Left hindlimb (tissue), 1 donor: ENCODE results near the gene LAMB4.

Experiments used
- DNase-seq: peaks from one replicate; pipeline ENCODE4 v3.0.0-alpha.2; 2018

LAMB4 gene

GRCh38 chr7:108078211-108078673 lies 51.9 kb downstream of the LAMB4 start:
- DNase-seq = no peak

GRCh38 chr7:108077709-108078108 lies 52.5 kb downstream of the LAMB4 start:
- no peak for DNase-seq

- DNase-seq = no peak
Measured at GRCh38 chr7:108076156-108076555, 54.0 kb downstream of the LAMB4 start.

- no peak for DNase-seq
Measured at GRCh38 chr7:108073305-108074070, 56.7 kb downstream of the LAMB4 start.

GRCh38 chr7:108072739-108073138 lies 57.4 kb downstream of the LAMB4 start:
- DNase-seq = no peak

GRCh38 chr7:108072116-108072515 lies 58.0 kb downstream of the LAMB4 start:
- DNase-seq = no peak

- DNase-seq = no peak
Measured at GRCh38 chr7:108071551-108071950, 58.6 kb downstream of the LAMB4 start.

- DNase-seq = no peak
Measured at GRCh38 chr7:108069646-108070045, 60.5 kb downstream of the LAMB4 start.

GRCh38 chr7:108067844-108068243 lies 62.3 kb downstream of the LAMB4 start:
- no peak for DNase-seq

- no peak for DNase-seq
Measured at GRCh38 chr7:108066486-108066885, 63.7 kb downstream of the LAMB4 start.

- no peak for DNase-seq
Measured at GRCh38 chr7:108063520-108063933, 66.6 kb downstream of the LAMB4 start.

GRCh38 chr7:108062250-108063014 lies 67.7 kb downstream of the LAMB4 start:
- no peak for DNase-seq

- DNase-seq = no peak
Measured at GRCh38 chr7:108059526-108059925, 70.6 kb downstream of the LAMB4 start.

GRCh38 chr7:108057951-108058481 lies 72.1 kb downstream of the LAMB4 start:
- DNase-seq = peak; percentile 78

GRCh38 chr7:108055611-108056021 lies 74.5 kb downstream of the LAMB4 start:
- DNase-seq = no peak

GRCh38 chr7:108054537-108054936 lies 75.6 kb downstream of the LAMB4 start:
- DNase-seq = no peak

GRCh38 chr7:108053250-108053649 lies 76.9 kb downstream of the LAMB4 start:
- no peak for DNase-seq

- DNase-seq = no peak
Measured at GRCh38 chr7:108051454-108051853, 78.7 kb downstream of the LAMB4 start.

GRCh38 chr7:108049962-108050361 lies 80.2 kb downstream of the LAMB4 start:
- no peak for DNase-seq

- DNase-seq = no peak
Measured at GRCh38 chr7:108048422-108048821, 81.7 kb downstream of the LAMB4 start.

- DNase-seq = no peak
Measured at GRCh38 chr7:108046952-108047506, 83.1 kb downstream of the LAMB4 start.

- DNase-seq = no peak
Measured at GRCh38 chr7:108045669-108046068, 84.5 kb downstream of the LAMB4 start.

- DNase-seq = no peak
Measured at GRCh38 chr7:108045154-108045553, 85.0 kb downstream of the LAMB4 start.

- no peak for DNase-seq
Measured at GRCh38 chr7:108044345-108044744, 85.8 kb downstream of the LAMB4 start.
